Ascending aorta (tissue), 2 donors: ENCODE measurements around the gene RMND5A. TPM values are rescaled to one million over a fixed set of nuclear protein-coding genes. Genes with fewer than 3 reads are reported as not detected.
A peak's percentile ranks its signal among the peaks of the same experiment; 100 is the strongest.

Source experiments
- DNase-seq, 2 donors: peaks; one replicate each; pipeline ENCODE4 v3.0.0-alpha.2; 2019; ENCODE audit warnings: low spot score in 2 of 2
- H3K27ac ChIP-seq, 2 donors: fragments of 200-600 bp; sonication (generic); one replicate each; pipeline ENCODE4 v1.5.1; 2016 to 2017; ENCODE audit warnings: mild to moderate bottlenecking in 1 of 2
- H3K27me3 ChIP-seq: fragments of 200-600 bp; sonication (generic); one replicate; pipeline ENCODE4 v1.5.1; 2017
- H3K36me3 ChIP-seq, 2 donors: fragments of 200-600 bp; sonication (generic); one replicate each; pipeline ENCODE4 v1.5.1; 2016
- H3K4me1 ChIP-seq, 2 donors: fragments of 200-600 bp; sonication (generic); one replicate each; pipeline ENCODE4 v1.5.1; 2016 to 2017; ENCODE audit warnings: mild to moderate bottlenecking in 1 of 2
- H3K4me3 ChIP-seq, 2 donors: fragments of 200-600 bp; sonication (generic); one replicate each; pipeline ENCODE4 v1.5.1; 2016 to 2017; ENCODE audit warnings: mild to moderate bottlenecking in 1 of 2
- H3K9me3 ChIP-seq, 2 donors: fragments of 200-600 bp; sonication (generic); one replicate each; pipeline ENCODE4 v1.5.1; 2016
- CTCF ChIP-seq, 3 experiments: fragments of 200-600 bp in 2 of 3; fragments of 450-650 bp in 1 of 3; sonication (generic) in 2 of 3; IDR thresholded peaks; one replicate each; pipeline ENCODE4 v1.5.1; 2016 to 2019; ENCODE audit warnings: antibody characterized with exemption in 3 of 3, mild to moderate bottlenecking in 1 of 3, moderate library complexity in 1 of 3
- intact Hi-C: fragments of 100-400 bp; cut with DNase I; formaldehyde crosslinking; loops from one replicate; pipeline ENCODE4 v1.15.1; 2023
- total RNA-seq: library from RNA; depleted of rRNA; stranded (reverse); fragments of >200 nt; gene quantifications from one replicate; pipeline ENCODE4 v1.1.0, GENCODE V29; 2016

Gene RMND5A
- total RNA-seq, 1 donor from 2014 or later, result 17.7 TPM

- Histone ChIP-seq H3K27ac (no peak overlapping the region), H3K4me1 (no peaks in the 10 kb centered on the region), H3K27me3 (no peaks in the 10 kb centered on the region), H3K4me3 (no peak overlapping the region), H3K9me3 (peaks cover 0 to 9% of the 10 kb centered on the region in 2 donors), H3K36me3 (no peaks in the 10 kb centered on the region)
- TF ChIP-seq CTCF (IDR thresholded peaks at IDR 0.05), result no peak
- intact Hi-C loops, result no loop called here
- DNase-seq, result no peak
Measured at GRCh38 chr2:86800856-86801567, 80.9 kb downstream of the RMND5A start.

GRCh38 chr2:86806059-86806857 lies 86.2 kb downstream of the RMND5A start:
- DNase-seq, result no peak
- TF ChIP-seq CTCF (IDR thresholded peaks at IDR 0.05), result no peak
- Histone ChIP-seq H3K27ac (no peak overlapping the region), H3K4me3 (no peak overlapping the region), H3K9me3 (no peaks in the 10 kb centered on the region), H3K4me1 (peaks cover 6 to 11% of the 10 kb centered on the region in 2 donors), H3K27me3 (peaks cover 9% of the 10 kb centered on the region), H3K36me3 (no peaks in the 10 kb centered on the region)
- intact Hi-C loops, result no loop called here

DNA sequence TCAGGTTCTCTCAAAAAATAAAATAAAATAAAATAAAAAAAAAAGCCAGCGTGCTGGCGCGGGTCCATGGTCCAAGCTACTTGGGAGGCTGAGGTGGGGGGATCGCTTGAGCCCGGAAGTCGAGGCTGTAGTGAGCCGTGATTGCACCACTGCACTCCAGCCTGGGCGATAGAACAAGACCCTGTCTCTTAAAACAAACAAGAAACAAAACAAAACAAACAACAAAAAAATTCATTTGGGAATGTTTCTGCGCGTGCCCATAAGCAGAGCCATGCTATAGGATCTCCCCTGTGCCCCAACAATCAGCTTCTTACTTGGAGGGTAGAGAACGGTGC lies 87.0 kb downstream of the RMND5A start:
- intact Hi-C loops, result no loop called here
- Histone ChIP-seq H3K27me3 (peaks cover 9% of the 10 kb centered on the region), H3K36me3 (no peaks in the 10 kb centered on the region), H3K4me1 (peaks cover 6 to 11% of the 10 kb centered on the region in 2 donors), H3K4me3 (peak overlapping the region; percentile 39 to 61), H3K9me3 (no peaks in the 10 kb centered on the region), H3K27ac (no peak overlapping the region)
- DNase-seq, result no peak
- no peak for TF ChIP-seq CTCF (IDR thresholded peaks at IDR 0.05)

- Histone ChIP-seq H3K9me3 (no peaks in the 10 kb centered on the region), H3K36me3 (no peaks in the 10 kb centered on the region), H3K27me3 (peaks cover 9% of the 10 kb centered on the region), H3K4me1 (peaks cover 6 to 11% of the 10 kb centered on the region in 2 donors), H3K27ac (no peak overlapping the region), H3K4me3 (peak overlapping the region; percentile 39 to 61)
- intact Hi-C loops, result no loop called here
- DNase-seq, result no peak
- no peak for TF ChIP-seq CTCF (IDR thresholded peaks at IDR 0.05)
Measured at GRCh38 chr2:86807468-86808275, 87.6 kb downstream of the RMND5A start.

DNA sequence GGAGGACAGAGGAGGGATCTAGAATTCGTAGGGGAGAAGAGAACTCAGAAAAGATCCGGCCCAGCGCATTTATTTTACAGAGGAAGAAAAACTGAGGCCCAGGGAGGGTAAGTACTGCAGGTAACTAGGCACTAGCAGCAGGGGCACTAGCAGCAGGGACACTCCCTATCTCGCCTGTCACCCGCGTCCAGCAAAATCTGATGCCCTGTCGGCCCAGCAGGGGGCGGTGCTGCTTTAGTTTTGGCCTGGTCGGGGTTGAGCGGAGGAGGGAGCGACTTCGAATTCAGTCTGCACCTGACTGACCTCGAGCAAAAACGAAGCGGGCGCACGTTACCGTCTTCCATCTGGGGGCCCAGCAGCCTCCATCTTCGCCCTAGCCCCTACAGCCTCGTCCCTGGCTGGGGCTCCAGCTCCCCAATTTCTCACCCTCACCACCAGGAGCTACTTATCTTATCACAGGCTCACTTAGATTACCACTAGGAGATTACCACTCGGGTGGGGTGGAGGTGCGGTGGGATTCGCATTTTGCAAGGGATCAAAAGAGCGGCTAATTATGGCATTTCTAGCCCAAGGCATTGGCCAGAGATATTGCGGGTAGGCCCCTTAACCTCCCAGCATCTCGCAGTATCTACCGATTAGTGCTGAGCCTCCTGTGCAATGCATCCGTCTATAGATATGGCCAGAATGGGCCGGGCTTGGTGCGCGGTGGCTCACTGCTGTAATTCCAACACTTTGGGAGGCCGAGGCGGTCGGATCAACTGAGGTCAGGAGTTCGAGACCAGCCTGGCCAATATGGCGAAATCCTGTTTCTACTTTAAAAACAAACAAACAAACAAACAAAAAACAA lies 88.4 kb downstream of the RMND5A start:
- intact Hi-C loops, result no loop called here
- H3K27me3 ChIP-seq, result peaks cover 9% of the 10 kb centered on the region
- no peaks in the 10 kb centered on the region for H3K36me3 ChIP-seq
- peak; percentile 81 to 86 (median 82) for TF ChIP-seq CTCF (IDR thresholded peaks at IDR 0.05)
- no peaks in the 10 kb centered on the region for H3K9me3 ChIP-seq
- no peak overlapping the region for H3K27ac ChIP-seq
- peak overlapping the region; percentile 39 to 61 for H3K4me3 ChIP-seq
- peaks cover 6 to 11% of the 10 kb centered on the region in 2 donors for H3K4me1 ChIP-seq
- DNase-seq, result peak; percentile 31 to 92
